GM21619 (cell line): ENCODE data around the gene CPTP.

Source experiments
- ATAC-seq: cut with Tn5 transposase; IDR thresholded peaks from one replicate; pipeline ENCODE4 v1.9.1; 2021; ENCODE audit not compliant: unreplicated experiment

The CPTP gene

DNA sequence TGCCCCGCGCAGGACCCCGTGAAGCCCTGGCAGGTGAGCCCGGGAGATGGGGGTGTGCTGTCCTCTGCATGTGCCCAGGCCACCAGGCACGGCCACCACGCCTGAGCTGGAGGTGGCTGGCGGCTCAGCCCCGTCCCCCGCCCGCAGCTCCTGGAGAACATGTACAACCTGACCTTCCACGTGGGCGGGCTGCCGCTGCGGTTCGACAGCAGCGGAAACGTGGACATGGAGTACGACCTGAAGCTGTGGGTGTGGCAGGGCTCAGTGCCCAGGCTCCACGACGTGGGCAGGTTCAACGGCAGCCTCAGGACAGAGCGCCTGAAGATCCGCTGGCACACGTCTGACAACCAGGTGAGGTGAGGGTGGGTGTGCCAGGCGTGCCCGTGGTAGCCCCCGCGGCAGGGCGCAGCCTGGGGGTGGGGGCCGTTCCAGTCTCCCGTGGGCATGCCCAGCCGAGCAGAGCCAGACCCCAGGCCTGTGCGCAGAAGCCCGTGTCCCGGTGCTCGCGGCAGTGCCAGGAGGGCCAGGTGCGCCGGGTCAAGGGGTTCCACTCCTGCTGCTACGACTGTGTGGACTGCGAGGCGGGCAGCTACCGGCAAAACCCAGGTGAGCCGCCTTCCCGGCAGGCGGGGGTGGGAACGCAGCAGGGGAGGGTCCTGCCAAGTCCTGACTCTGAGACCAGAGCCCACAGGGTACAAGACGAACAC is 8.3 kb downstream of the CPTP start:
- no peak for ATAC-seq

DNA sequence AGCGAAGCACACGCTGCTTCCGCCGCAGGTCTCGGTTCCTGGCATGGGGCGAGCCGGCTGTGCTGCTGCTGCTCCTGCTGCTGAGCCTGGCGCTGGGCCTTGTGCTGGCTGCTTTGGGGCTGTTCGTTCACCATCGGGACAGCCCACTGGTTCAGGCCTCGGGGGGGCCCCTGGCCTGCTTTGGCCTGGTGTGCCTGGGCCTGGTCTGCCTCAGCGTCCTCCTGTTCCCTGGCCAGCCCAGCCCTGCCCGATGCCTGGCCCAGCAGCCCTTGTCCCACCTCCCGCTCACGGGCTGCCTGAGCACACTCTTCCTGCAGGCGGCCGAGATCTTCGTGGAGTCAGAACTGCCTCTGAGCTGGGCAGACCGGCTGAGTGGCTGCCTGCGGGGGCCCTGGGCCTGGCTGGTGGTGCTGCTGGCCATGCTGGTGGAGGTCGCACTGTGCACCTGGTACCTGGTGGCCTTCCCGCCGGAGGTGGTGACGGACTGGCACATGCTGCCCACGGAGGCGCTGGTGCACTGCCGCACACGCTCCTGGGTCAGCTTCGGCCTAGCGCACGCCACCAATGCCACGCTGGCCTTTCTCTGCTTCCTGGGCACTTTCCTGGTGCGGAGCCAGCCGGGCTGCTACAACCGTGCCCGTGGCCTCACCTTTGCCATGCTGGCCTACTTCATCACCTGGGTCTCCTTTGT is 9.1 kb downstream of the CPTP start:
- no peak for ATAC-seq

GRCh38 chr1:1334835-1335234 is 10.2 kb downstream of the CPTP start:
- ATAC-seq = no peak

DNA sequence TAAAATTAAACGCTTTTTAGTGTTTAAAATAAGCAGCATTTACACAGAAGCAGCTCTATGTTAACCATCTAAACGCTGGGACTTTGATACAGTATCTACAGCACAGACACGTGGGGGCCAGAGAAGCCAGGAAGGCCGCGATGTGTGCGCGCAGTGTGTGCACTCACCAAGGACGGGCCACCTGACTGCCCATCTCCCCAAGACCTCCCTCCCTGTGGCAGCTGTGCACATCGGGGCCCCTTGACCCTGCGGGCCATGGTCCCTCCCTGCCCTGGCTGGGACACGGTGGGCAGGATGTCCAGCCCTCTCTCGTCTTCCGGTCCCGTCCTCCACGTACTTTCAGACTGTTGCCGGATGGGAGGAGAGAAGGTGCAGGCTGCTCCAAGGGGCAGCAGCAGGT is 10.7 kb downstream of the CPTP start:
- ATAC-seq = no peak

GRCh38 chr1:1335792-1336248 is 11.2 kb downstream of the CPTP start:
- ATAC-seq = no peak

DNA sequence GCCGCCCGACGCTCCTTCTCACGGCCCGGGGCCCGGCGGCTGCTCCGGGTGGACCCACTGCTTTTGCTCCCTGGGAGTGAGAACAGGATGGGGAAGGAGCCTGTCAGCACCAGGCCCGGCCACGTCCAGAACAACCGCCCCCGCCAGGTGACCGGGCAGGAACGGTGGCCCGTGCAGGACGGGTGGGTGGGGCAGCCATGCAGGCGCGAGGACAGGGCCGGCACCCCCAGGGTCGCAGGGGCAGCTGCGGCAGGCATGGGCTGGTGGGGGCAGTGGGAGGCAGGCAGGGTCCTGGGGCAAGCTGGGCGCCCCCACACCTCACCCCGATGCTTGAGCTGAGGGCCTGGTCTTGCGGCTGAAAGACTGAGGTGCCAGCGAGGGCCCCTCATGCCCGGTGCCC is 11.8 kb downstream of the CPTP start:
- ATAC-seq = no peak

DNA sequence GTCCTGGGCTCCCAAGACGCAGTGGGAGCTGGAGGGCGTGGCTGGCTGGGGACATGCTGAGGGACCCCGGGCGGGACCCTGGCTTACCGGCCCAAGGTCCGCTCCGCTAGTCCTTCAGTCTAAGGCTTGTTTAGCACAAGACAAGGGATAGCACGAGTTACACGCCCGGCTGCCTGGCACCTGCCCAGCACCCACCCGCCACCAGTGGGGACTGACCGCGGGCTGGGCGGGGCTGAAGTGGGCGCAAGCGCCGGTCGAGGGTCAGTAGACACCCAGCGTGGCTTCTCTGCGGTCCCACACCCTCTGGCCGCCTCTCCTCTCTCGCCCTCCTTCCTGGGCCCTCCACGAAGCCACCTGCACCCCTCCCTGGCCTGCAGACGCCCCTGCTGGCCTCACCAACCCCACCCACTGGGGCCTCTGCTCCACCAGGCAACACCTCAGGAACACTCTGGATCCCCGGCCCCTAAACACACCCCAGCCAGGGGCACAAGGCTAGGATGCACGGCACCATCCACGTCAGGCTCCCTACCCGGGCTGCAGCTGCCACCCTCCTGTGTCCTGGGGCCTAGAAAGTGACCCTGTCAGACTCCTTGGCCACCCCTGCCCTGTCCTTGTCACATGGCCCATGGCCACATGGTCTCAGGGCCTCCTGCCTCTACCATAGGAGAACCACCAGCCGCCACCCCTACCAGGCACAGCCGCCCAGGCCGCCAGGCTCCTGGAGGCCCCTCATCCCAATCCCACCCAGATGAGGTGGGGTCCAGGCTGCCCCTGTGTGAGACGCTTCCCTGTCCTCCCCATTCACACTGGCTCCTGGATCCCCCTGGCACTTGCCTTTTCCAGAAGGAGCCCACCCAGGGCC is 12.6 kb downstream of the CPTP start:
- ATAC-seq = no peak

DNA sequence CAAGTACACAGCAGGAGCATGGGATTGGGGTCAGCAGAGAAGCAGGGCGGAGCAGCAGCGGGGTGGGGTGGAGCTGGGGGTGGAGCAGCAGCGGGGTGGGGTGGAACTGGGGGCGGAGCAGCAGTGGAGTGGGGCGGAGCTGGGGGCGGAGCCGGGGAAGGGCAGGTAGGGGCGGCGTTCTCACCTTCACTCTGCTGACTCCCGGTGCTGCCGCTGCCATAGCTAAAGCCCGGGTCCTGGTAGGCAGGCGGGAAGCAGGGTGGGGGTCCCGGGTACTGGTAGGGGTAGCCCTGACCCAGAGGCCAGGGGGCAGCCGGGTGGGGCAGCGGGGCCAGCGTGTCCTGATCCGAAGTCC is 13.2 kb downstream of the CPTP start:
- no peak for ATAC-seq

DNA sequence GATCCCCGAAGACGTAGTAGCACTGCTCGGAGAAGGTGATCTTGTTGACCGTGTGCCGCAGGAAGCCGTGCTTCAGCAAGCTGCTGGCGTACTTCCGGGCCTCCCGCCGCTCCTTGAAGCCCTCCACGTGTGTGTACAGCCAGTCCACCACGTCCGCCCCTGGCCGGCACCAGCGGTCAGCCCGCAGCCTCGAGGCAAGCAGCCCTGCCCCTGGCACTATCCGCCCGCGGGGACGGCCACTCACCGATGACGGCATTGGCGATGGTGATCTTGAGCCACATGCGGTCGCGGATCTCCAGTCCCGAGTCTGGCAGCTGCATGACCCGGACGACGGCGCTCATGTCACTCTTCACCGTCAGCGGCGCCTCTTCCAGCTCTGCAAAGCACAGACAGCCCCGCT is 13.7 kb downstream of the CPTP start:
- ATAC-seq = no peak

DNA sequence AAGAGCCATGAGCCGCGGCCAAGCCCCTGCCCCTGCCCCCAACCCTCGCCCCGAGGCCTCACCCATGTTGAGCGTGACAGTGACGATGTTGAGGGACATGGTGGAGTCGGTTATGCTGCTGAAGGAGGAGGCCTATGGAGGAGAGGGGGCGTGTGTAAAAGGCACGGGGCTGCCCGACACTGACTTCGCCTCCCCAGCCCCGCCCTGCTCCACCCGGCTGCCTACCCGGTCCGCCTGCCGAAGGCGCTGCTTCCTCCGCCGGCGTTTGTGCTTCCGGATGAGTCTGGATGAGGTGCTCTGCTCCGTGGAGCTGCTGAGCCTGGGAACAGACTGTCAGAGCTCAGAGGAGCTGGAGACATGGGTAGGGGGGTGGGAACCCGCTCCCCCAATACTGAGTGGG is 15.6 kb downstream of the CPTP start:
- ATAC-seq = no peak

- ATAC-seq = no peak
These were observed 16.4 kb downstream of the CPTP start for GRCh38 chr1:1340791-1341548.

DNA sequence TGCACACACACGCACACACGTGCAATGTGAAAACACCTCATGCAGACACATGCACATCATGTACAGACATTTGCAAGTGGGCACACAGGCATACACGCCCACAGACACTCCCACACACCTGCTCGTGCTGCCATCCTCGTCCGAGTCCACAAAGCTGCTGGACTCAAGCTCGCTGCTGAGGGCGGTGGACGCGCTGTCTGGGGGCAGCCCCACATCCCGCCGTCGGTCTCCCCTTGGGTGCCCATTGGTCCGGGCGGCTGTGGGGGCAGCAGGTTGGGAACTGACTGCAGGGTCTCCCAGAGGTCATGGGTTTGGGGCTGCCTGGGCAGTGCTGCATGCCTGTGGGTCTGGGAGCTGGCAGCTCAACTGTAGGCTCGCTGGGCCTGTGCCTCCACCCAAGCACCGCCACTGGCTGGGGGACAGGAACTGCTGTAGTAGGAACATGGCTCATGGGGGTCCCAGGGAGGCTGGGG is 17.0 kb downstream of the CPTP start:
- ATAC-seq = no peak

- no peak for ATAC-seq
These were observed 17.5 kb downstream of the CPTP start for GRCh38 chr1:1342061-1342562.

GRCh38 chr1:1342584-1343115 is 18.0 kb downstream of the CPTP start:
- no peak for ATAC-seq

GRCh38 chr1:1343811-1344421 is 19.3 kb downstream of the CPTP start:
- no peak for ATAC-seq

- no peak for ATAC-seq
These were observed 20.2 kb downstream of the CPTP start for GRCh38 chr1:1344655-1345361.

DNA sequence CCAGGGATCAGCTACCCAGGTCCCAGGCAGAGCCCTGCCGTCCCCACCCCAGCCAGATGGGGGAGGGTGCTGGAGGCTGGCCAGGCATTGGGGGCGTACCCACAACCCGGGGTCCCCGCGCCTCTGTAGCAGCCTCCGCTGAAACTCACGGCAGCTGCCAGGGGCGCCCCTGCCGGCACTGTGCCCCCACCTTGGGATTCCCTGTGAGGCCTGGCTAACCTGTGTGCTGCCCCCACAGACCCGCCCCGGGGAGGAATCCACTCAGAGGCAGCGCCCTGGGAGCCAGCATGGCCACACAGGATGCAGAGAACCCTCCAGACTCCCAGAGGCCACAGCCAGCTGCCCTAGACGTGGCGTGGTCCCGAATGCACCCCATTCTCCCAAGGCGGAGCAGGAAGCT is 20.8 kb downstream of the CPTP start:
- no peak for ATAC-seq

DNA sequence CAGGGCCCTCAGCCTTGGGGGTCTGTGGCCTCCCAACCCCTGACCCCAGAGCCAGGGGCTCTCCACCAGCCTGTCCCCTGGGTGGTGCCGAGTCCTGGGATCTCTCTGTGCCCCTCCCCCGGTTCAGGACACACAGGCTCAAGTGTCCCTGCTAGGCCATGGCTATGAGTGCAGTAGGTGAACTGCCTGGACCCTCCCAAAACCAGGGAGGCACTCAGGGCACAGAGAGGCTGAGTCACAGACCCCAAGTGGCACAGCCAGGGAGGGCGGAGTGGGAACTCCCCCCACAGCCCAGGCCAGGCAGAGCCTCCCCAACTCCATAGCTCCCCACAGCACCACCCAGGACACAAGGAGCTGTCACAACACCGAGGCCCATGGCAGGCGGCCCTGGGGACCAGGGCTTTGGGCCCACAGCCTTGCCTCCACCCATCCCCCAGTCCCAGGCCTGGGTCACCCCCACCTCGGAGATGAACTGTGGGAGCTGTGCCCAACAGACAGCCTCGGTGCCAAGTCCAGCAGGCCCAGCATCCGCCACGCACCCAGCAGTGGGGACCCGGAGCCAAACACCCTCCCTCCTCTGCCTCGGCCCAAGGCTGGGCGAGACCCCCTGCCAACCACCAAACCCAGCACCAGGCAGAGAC is 21.4 kb downstream of the CPTP start:
- ATAC-seq = no peak

- no peak for ATAC-seq
These were observed 21.9 kb downstream of the CPTP start for GRCh38 chr1:1346501-1346890.
